ENCODE measurements around the gene DRAM2. TPM values are rescaled to one million over a fixed set of nuclear protein-coding genes. Genes with fewer than 3 reads are reported as not detected.

DRAM2 gene
- total and polyA plus RNA-seq, 10 of the 15 experiments (the other 5 are each of a cell fraction or from before 2014, with no cell fraction given) = 39.1 to 229 (median 79.4) TPM

- Histone ChIP-seq H3K9ac (ENCODE audit: control insufficient read depth, insufficient read depth, low read length) (no peak overlapping the region), H3K4me3 (no peak overlapping the region), H3K36me3 (ENCODE audit: control insufficient read depth in 2 of 2, insufficient read depth in 2 of 2, low read length in 1 of 2) (peaks cover 0 to 12% of the 10 kb centered on the region in 2 experiments; a peak in 1 of 4 replicates), H3K9me3 (replicated peaks; ENCODE audit: control insufficient read depth, insufficient read depth, low read length) (no peaks in the 10 kb centered on the region; the same call in 2 of the 3 replicates), H3K4me1 (ENCODE audit: control insufficient read depth, insufficient read depth, low read length) (peaks cover 44% of the 10 kb centered on the region), H3K27me3 (replicated peaks in 1 of 2; ENCODE audit: control insufficient read depth in 2 of 2, insufficient read depth in 2 of 2, low read length in 1 of 2) (no peaks in the 10 kb centered on the region), H2AFZ (ENCODE audit: control insufficient read depth, low read depth, low read length) (no peak overlapping the region), H4K20me1 (ENCODE audit: control insufficient read depth, insufficient read depth) (no peaks in the 10 kb centered on the region), H3K27ac (ENCODE audit: control insufficient read depth, insufficient read depth) (peak overlapping the region; percentile 52), H3K4me2 (ENCODE audit: control insufficient read depth, insufficient read depth) (no peak overlapping the region), H3K79me2 (ENCODE audit: control insufficient read depth, insufficient read depth, low read length) (peaks cover 22% of the 10 kb centered on the region)
- RAD21 ChIA-PET (ENCODE audit: unreplicated experiment) = no interaction called here
- CTCF ChIA-PET = interaction anchor here (0.6 kb wide), 1 partner anchor 10 kb away, joined by 3 read pairs; no protein-coding TSS in a partner anchor
- FAIRE-seq (no peak), ATAC-seq (no peak), DNase-seq (ENCODE audit: low read depth, low spot score) (no peak)
- intact Hi-C loops (cut with micrococcal nuclease; ENCODE audit: unreplicated experiment) (loop anchor here (10.0 kb wide), 1 partner anchor 471 kb away; no protein-coding TSS in a partner anchor), in situ Hi-C loops (cut with MboI) (no loop called here)
- SMC1A ChIA-PET (ENCODE audit: uncharacterized antibody, unreplicated experiment) = interaction anchor here (0.8 to 3.2 kb wide), 8 partner anchors 8 to 86 kb away, joined by 3 to 17 read pairs (median 8); no protein-coding TSS in a partner anchor
- no TSS peak for BruUV-seq (replicated peaks)
- POLR2A ChIA-PET = interaction anchor here (0.9 to 2.0 kb wide), 3 partner anchors 9 to 60 kb away, joined by 3 to 12 read pairs (median 5); no protein-coding TSS in a partner anchor
- WGBS (ENCODE audit: insufficient coverage, insufficient replicate concordance, low lambda C conversion rate, missing lambda C conversion rate) = 97% methylated on average over 1 of the region's 1 CpG
- TF ChIP-seq CEBPZ (IDR thresholded peaks at IDR 0.05; ENCODE audit: low read depth, low read length) (no peak), HDAC2 (IDR thresholded peaks at IDR 0.05) (no peak)
Measured at GRCh38 chr1:111133866-111134265, 6.0 kb downstream of the DRAM2 start.
